HG03039 (cell line): ENCODE results near the gene CREB3L2.
"Not testable (repeated sequence)": the region's sequence is repeated elsewhere in the genome, so short reads cannot be mapped to it uniquely, and the experiment has no call there.

Source experiments
- ATAC-seq: cut with Tn5 transposase; IDR thresholded peaks from one replicate; pipeline ENCODE4 v1.9.1; 2021; ENCODE audit warnings: mild to moderate bottlenecking, moderate library complexity; ENCODE audit not compliant: unreplicated experiment

CREB3L2 gene

DNA sequence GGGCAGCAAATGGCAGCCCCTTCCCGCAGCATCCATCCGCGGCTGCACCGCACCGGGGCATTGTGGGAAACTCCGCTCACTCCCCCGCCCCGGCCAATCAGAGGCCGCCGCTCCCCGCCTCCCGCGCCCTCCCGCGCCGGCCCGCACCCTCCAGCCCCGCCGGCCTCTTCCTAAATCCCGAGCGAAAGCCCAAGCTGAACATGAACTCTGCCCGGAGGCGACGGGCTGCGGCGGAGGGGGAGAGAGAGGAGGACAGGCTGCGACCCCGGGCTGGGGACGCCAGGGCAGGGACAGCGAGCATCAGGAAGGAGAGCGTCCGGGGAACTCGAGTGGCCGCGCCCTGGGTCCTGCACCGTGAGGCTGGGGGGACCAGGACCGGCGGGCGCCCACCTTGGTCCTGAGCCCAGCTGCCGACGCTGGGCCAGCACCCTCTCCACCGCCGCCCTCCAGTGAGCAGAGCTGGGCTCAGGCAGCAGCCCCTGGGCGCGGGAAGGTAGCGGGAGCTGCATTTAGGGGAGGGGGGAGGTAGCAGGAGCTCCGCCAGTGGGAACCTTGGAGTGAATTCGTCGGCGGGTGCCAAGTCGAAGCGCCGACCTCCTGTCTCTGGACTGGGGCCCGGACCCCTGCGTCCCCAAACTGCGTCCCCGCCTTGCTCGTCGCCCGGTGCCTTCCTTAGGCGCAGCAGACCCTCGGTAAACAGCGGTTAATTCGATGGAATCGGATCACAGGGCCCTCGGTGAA, 154.9 kb downstream of the CREB3L2 start, which contains the start of gene DGKI:
Gene DGKI, minus strand, starts transcription at position 148 of the 741 bp plus-strand sequence.
- ATAC-seq: no peak

DNA sequence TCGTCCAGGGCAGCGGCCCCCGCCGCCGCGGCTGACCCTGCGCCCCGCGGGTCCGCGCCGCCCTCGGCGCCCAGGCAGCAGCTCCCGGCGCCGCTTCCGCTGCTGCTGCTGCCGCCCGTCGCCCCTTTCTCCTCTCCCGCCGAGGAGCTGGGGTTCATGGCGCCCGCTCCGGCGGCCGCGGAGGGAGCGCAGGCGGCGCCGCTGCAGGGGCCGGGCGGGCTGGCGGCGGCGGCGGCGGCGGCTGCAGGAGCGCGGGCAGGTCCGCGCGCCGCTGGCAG, 155.4 kb downstream of the CREB3L2 start:
- ATAC-seq: no peak

- no peak for ATAC-seq
These were observed 157.0 kb downstream of the CREB3L2 start for GRCh38 chr7:137844677-137845425.

- no peak for ATAC-seq
These were observed 161.7 kb downstream of the CREB3L2 start for GRCh38 chr7:137839903-137840779.

DNA sequence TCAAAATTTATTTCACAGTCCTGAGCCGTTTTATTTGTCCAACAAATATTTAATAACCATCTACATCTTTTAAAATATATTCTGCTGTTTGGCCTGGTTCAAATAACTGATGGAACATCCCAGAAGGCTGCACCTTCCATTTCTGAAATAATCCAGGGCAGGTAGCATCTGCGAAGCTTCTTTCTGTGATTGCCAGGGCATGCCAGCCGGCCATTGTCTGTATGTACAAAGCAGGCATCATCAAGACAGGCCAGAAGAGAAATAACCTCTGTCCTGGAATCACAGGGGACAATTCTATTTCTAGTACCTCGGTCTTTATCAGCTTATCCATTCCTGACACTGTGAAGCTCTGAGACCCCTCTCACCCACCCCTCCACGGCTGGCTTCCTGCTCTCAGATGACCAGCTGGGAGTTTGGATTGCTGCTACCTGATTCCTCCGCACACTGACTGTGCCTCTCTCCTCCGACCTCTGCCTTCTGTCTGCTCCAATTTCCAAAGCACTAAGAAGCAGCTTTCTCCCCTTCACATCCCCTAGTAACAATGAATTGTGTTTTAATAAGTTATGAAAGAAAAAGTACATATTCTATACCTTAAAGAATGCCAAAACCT, 163.1 kb downstream of the CREB3L2 start:
- ATAC-seq: no peak

GRCh38 chr7:137836541-137836940, 165.3 kb downstream of the CREB3L2 start:
- no peak for ATAC-seq

DNA sequence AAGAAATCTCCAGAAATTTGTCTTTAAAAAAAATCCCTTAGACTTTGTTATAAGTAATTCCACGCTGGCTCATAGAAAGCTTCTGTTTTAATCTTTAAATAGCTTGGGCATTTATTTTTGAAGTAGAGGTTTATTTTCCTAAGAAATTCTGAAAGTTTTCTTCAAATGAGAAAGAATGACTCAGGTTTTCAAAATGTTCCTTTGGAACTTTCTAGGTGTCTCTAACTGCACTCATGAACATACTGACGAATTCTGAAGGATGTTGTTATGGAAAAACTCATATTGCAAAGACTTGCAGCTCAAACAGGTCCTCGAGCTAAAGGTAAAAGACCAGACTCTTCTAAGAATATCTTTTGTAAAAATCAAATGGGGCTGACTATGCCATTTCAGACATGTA, 165.8 kb downstream of the CREB3L2 start:
- no peak for ATAC-seq

GRCh38 chr7:137835486-137836112, 166.3 kb downstream of the CREB3L2 start:
- ATAC-seq: no peak

DNA sequence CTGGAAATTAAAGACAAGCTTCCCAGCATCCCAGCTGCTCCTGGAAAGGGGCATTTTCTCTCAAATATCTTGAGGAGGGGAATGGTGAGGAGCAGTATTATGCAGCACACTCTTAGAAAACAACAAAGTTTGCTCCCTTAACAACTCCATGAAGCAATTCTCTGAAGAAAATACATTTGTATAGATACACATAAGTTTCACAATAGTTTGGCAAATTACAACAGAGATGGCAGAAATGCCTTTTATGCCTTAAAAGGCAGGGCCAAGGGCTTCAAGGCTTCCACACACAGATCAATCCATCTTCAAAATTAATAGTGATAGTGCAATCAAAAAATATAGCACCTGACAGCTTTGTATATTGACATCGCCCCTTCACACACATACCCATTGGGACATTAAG, 167.3 kb downstream of the CREB3L2 start:
- ATAC-seq: no peak

GRCh38 chr7:137832990-137833389, 168.9 kb downstream of the CREB3L2 start:
- not testable (repeated sequence) for ATAC-seq

DNA sequence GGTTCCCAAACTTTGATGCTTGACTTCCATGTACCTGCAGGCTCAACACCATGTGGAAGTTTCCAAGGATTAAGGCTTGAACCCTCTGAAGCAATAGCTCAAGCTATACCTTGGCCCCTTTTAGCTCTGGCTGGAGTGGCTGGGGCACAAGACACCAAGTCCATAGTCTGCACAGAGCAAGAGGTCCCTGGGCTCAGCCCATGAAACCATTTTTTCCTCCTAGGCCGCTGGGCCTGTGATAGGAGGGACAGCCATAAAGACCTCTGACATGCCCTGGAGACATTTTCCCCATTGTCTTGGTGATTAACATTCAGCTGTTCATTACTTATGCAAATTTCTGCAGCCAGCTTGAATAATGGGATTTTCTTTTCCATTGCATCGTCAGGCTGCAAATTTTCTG, 169.5 kb downstream of the CREB3L2 start:
- ATAC-seq: no peak

- not testable (repeated sequence) for ATAC-seq
These were observed 170.3 kb downstream of the CREB3L2 start for GRCh38 chr7:137831555-137831954.

- ATAC-seq: no peak
These were observed 172.4 kb downstream of the CREB3L2 start for GRCh38 chr7:137829337-137829992.

DNA sequence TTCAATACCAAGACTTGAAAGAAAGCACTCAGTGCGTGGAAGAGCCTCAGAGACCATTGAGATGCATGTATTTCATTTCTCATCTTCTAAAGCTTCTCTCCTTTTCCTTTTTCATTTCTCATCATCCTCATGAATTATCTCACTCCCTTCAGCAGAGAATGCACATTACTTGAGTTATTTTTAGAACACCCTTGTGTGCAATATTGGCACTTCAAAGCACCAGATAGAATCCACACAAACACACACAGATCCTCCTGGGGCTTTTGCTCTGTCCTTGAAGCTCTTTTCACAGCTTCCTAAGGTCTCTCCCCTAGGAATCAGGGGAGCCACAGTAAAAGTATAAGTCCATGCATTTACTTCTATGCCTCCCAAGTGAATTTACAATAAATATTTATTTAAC, 173.4 kb downstream of the CREB3L2 start:
- no peak for ATAC-seq

DNA sequence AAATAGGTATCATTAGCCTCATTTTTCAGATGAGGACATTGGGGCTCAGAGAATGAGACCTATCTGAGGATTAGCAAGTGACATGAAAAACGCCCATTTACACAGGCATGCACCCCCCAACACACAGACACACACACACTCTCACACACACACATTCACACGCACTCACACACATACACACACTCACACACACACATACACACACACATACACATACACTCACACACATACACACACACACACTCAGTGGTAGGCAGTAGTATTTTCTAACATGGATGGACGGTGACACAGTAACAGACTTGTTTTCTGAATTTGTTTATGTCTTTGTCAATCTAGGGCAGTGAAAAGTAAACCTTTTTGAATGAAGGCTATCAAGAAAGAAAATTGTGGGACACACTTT, 176.4 kb downstream of the CREB3L2 start:
- ATAC-seq: no peak
